Measurements from ENCODE around the gene CLEC18A.
"Not testable (repeated sequence)": the region's sequence is repeated elsewhere in the genome, so short reads cannot be mapped to it uniquely, and the experiment has no call there.

CLEC18A gene

GRCh38 chr16:69951017-69951671 is at the start of gene CLEC18A:
Gene CLEC18A, plus strand, starts transcription at chr16:69951334. Its CDS starts 33 bp downstream, at chr16:69951367.
- H3K4me3 ChIP-seq (ENCODE audit: low read depth, low read length); DNase-seq (ENCODE audit: low read depth): not testable (repeated sequence)

GRCh38 chr16:69903865-69904415 is 47.2 kb upstream of the CLEC18A start:
- DNase-seq (ENCODE audit: low read depth), result no peak
- H3K4me3 ChIP-seq (ENCODE audit: low read depth, low read length), result no peak overlapping the region
- TF ChIP-seq MYC (IDR thresholded peaks at IDR 0.05; ENCODE audit: low read depth, low read length) (no peak), POLR2A (IDR thresholded peaks at IDR 0.05; ENCODE audit: extremely low read depth, insufficient read length) (no peak), MAX (IDR thresholded peaks at IDR 0.05; ENCODE audit: low read depth, low read length) (no peak), CTCF (IDR thresholded peaks at IDR 0.05; ENCODE audit: low read depth, low read length) (no peak)

- no peak overlapping the region for H3K4me3 ChIP-seq (ENCODE audit: low read depth, low read length)
- DNase-seq (ENCODE audit: low read depth), result no peak
- no peak for TF ChIP-seq MYC (IDR thresholded peaks at IDR 0.05; ENCODE audit: low read depth, low read length)
- TF ChIP-seq CTCF (IDR thresholded peaks at IDR 0.05; ENCODE audit: low read depth, low read length), result no peak
- TF ChIP-seq POLR2A (IDR thresholded peaks at IDR 0.05; ENCODE audit: extremely low read depth, insufficient read length), result no peak
- no peak for TF ChIP-seq MAX (IDR thresholded peaks at IDR 0.05; ENCODE audit: low read depth, low read length)
These were observed 46.5 kb upstream of the CLEC18A start for GRCh38 chr16:69904495-69905170.

GRCh38 chr16:69905171-69905555 is 46.0 kb upstream of the CLEC18A start:
- no peak for TF ChIP-seq CTCF (IDR thresholded peaks at IDR 0.05; ENCODE audit: low read depth, low read length)
- TF ChIP-seq MYC (IDR thresholded peaks at IDR 0.05; ENCODE audit: low read depth, low read length), result no peak
- no peak for TF ChIP-seq POLR2A (IDR thresholded peaks at IDR 0.05; ENCODE audit: extremely low read depth, insufficient read length)
- no peak for TF ChIP-seq MAX (IDR thresholded peaks at IDR 0.05; ENCODE audit: low read depth, low read length)
- DNase-seq (ENCODE audit: low read depth), result no peak
- H3K4me3 ChIP-seq (ENCODE audit: low read depth, low read length), result no peak overlapping the region

GRCh38 chr16:69906838-69907401 is 44.2 kb upstream of the CLEC18A start:
- H3K4me3 ChIP-seq (ENCODE audit: low read depth, low read length), result no peak overlapping the region
- DNase-seq (ENCODE audit: low read depth), result no peak
- TF ChIP-seq POLR2A (IDR thresholded peaks at IDR 0.05; ENCODE audit: extremely low read depth, insufficient read length) (no peak), MYC (IDR thresholded peaks at IDR 0.05; ENCODE audit: low read depth, low read length) (no peak), CTCF (IDR thresholded peaks at IDR 0.05; ENCODE audit: low read depth, low read length) (no peak), MAX (IDR thresholded peaks at IDR 0.05; ENCODE audit: low read depth, low read length) (no peak)

- H3K4me3 ChIP-seq (ENCODE audit: low read depth, low read length), result no peak overlapping the region
- TF ChIP-seq MAX (IDR thresholded peaks at IDR 0.05; ENCODE audit: low read depth, low read length) (no peak), POLR2A (IDR thresholded peaks at IDR 0.05; ENCODE audit: extremely low read depth, insufficient read length) (no peak), MYC (IDR thresholded peaks at IDR 0.05; ENCODE audit: low read depth, low read length) (no peak), CTCF (IDR thresholded peaks at IDR 0.05; ENCODE audit: low read depth, low read length) (no peak)
- DNase-seq (ENCODE audit: low read depth), result no peak
These were observed 42.1 kb upstream of the CLEC18A start for GRCh38 chr16:69909043-69909442.

All from NB4 (cell line).